ENCODE measurements around the gene PRRG4. TPM values are rescaled to one million over a fixed set of nuclear protein-coding genes. Genes with fewer than 3 reads are reported as not detected.

Gene PRRG4
- total and polyA plus RNA-seq, 2 donors (not counting 1 experiment from before 2014, with no cell fraction given) = 0.08 to 0.33 TPM

- Histone ChIP-seq H3K4me3 (replicated peaks in 1 of 4; ENCODE audit: control extremely low read depth in 1 of 4, insufficient read depth in 1 of 4, low read depth in 3 of 4, low read length in 4 of 4) (no peak overlapping the region), H2AFZ (ENCODE audit: low read length) (no peak overlapping the region)
- TF ChIP-seq, protein P1, sequence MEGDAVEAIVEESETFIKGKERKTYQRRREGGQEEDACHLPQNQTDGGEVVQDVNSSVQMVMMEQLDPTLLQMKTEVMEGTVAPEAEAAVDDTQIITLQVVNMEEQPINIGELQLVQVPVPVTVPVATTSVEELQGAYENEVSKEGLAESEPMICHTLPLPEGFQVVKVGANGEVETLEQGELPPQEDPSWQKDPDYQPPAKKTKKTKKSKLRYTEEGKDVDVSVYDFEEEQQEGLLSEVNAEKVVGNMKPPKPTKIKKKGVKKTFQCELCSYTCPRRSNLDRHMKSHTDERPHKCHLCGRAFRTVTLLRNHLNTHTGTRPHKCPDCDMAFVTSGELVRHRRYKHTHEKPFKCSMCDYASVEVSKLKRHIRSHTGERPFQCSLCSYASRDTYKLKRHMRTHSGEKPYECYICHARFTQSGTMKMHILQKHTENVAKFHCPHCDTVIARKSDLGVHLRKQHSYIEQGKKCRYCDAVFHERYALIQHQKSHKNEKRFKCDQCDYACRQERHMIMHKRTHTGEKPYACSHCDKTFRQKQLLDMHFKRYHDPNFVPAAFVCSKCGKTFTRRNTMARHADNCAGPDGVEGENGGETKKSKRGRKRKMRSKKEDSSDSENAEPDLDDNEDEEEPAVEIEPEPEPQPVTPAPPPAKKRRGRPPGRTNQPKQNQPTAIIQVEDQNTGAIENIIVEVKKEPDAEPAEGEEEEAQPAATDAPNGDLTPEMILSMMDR (conservative IDR thresholded peaks at IDR 0.05 in 1 of 2, IDR thresholded peaks at IDR 0.05 in 1 of 2; ENCODE audit: low read depth in 1 of 2, low read length in 2 of 2) = no peak
- TF ChIP-seq EZH2 (IDR thresholded peaks at IDR 0.05; ENCODE audit: low read length, missing control alignments) = no peak
Observed at GRCh38 chr11:32888805-32889204, 59.1 kb downstream of the PRRG4 start.

GRCh38 chr11:32890843-32891656, 61.3 kb downstream of the PRRG4 start:
- H3K36me3 ChIP-seq (ENCODE audit: control insufficient read depth, insufficient read depth, low read length) = no peaks in the 10 kb centered on the region

More at GRCh38 chr11:32888805-32889204, 59.1 kb downstream of the PRRG4 start:
- DNase-seq (ENCODE audit: low read depth in 2 of 2) = peak; percentile 62 to 81
- H3K9me3 ChIP-seq (ENCODE audit: control insufficient read depth, insufficient read depth, low read depth, low read length) = no peaks in the 10 kb centered on the region
- H3K9ac ChIP-seq (ENCODE audit: insufficient read depth, low read length) = no peak overlapping the region
- no peaks in the 10 kb centered on the region for H3K36me3 ChIP-seq (ENCODE audit: control insufficient read depth, insufficient read depth, low read length)
- H3K4me1 ChIP-seq (ENCODE audit: control insufficient read depth, extremely low read depth, insufficient read depth, low read length) = peaks cover 13% of the 10 kb centered on the region
- H3K79me2 ChIP-seq (ENCODE audit: control insufficient read depth, insufficient read depth, low read length) = peaks cover 7% of the 10 kb centered on the region
- H4K20me1 ChIP-seq (ENCODE audit: control insufficient read depth, extremely low read depth, insufficient read depth, low read length) = no peaks in the 10 kb centered on the region
- H3K4me2 ChIP-seq (ENCODE audit: extremely low read depth, insufficient read depth, low read length) = peak overlapping the region; percentile 13
- H3K27me3 ChIP-seq (ENCODE audit: control insufficient read depth, insufficient read depth, low read length) = no peaks in the 10 kb centered on the region
- no peak overlapping the region for H3K27ac ChIP-seq (ENCODE audit: insufficient read depth, low read length)

More at GRCh38 chr11:32890843-32891656, 61.3 kb downstream of the PRRG4 start:
- TF ChIP-seq, protein P1 (conservative IDR thresholded peaks at IDR 0.05 in 1 of 2, IDR thresholded peaks at IDR 0.05 in 1 of 2; ENCODE audit: low read depth in 1 of 2, low read length in 2 of 2) = no peak
- no peak for TF ChIP-seq EZH2 (IDR thresholded peaks at IDR 0.05; ENCODE audit: low read length, missing control alignments)
- Histone ChIP-seq H3K4me2 (ENCODE audit: extremely low read depth, insufficient read depth, low read length) (peak overlapping the region; percentile 93), H3K79me2 (ENCODE audit: control insufficient read depth, insufficient read depth, low read length) (peaks cover 26% of the 10 kb centered on the region), H4K20me1 (ENCODE audit: control insufficient read depth, extremely low read depth, insufficient read depth, low read length) (no peaks in the 10 kb centered on the region), H3K27ac (ENCODE audit: insufficient read depth, low read length) (no peak overlapping the region), H3K9me3 (ENCODE audit: control insufficient read depth, insufficient read depth, low read depth, low read length) (no peaks in the 10 kb centered on the region), H3K4me1 (ENCODE audit: control insufficient read depth, extremely low read depth, insufficient read depth, low read length) (peaks cover 13% of the 10 kb centered on the region), H3K27me3 (ENCODE audit: control insufficient read depth, insufficient read depth, low read length) (no peaks in the 10 kb centered on the region), H2AFZ (ENCODE audit: low read length) (no peak overlapping the region), H3K9ac (ENCODE audit: insufficient read depth, low read length) (no peak overlapping the region), H3K4me3 (replicated peaks in 1 of 4; ENCODE audit: control extremely low read depth in 1 of 4, insufficient read depth in 1 of 4, low read depth in 3 of 4, low read length in 4 of 4) (peak overlapping the region in 1 of 4 experiments; percentile 91)
- DNase-seq (ENCODE audit: low read depth in 2 of 2) = no peak

Data from fibroblast of lung (primary cell).